SK-N-SH treated with all-trans-retinoic acid at 6 μM for 48 hours (cell line): ENCODE data around the gene GID4.

Source experiments
- ATAC-seq: fragments of 200-7000 bp; cut with Tn5 transposase; 3 replicates; pipeline ENCODE4 v1.9.1; 2020; ENCODE audit warnings: mild to moderate bottlenecking, moderate library complexity
- ARNTL ChIP-seq: fragments of 450-650 bp; formaldehyde crosslinking; IDR thresholded peaks from 2 replicates; pipeline ENCODE4 v1.5.0; 2020; ENCODE audit warnings: low read depth, mild to moderate bottlenecking, moderate library complexity, borderline replicate concordance
- BACH2 ChIP-seq: fragments of 250-450 bp; sonication (Bioruptor Pico); IDR thresholded peaks from 2 replicates; pipeline ENCODE4 v1.9.0; 2021; ENCODE audit warnings: mild to moderate bottlenecking, borderline replicate concordance
- CSDC2 ChIP-seq: fragments of 250-450 bp; sonication (Bioruptor Pico); IDR thresholded peaks from 2 replicates; pipeline ENCODE4 v1.5.0; 2020; ENCODE audit warnings: mild to moderate bottlenecking, moderate library complexity
- CSRNP3 ChIP-seq: fragments of 250-450 bp; sonication (Bioruptor Pico); IDR thresholded peaks from 2 replicates; pipeline ENCODE4 v1.5.1; 2021; ENCODE audit warnings: mild to moderate bottlenecking, moderate library complexity
- ESRRG ChIP-seq: fragments of 250-450 bp; sonication (Bioruptor Pico); IDR thresholded peaks from 2 replicates; pipeline ENCODE4 v1.6.1; 2021; ENCODE audit warnings: mild to moderate bottlenecking
- OSR1 ChIP-seq: fragments of 250-450 bp; sonication (Bioruptor Pico); IDR thresholded peaks from 2 replicates; pipeline ENCODE4 v1.8.0; 2022; ENCODE audit warnings: moderate library complexity, mild to moderate bottlenecking, inconsistent platforms
- TCF4 ChIP-seq: fragments of 250-450 bp; sonication (Bioruptor Pico); IDR thresholded peaks from 2 replicates; pipeline ENCODE4 v1.8.0; 2021; ENCODE audit warnings: mild to moderate bottlenecking, moderate library complexity, borderline replicate concordance
- TSHZ2 ChIP-seq: fragments of 250-450 bp; sonication (Bioruptor Pico); IDR thresholded peaks from 2 replicates; pipeline ENCODE4 v1.5.0; 2020; ENCODE audit warnings: mild to moderate bottlenecking, moderate library complexity
- ZC3H10 ChIP-seq: fragments of 250-450 bp; sonication (Bioruptor Pico); IDR thresholded peaks from 2 replicates; pipeline ENCODE4 v1.5.1; 2021; ENCODE audit warnings: mild to moderate bottlenecking, moderate library complexity
- ZFP3 ChIP-seq: fragments of 250-450 bp; sonication (Bioruptor Pico); IDR thresholded peaks from 2 replicates; pipeline ENCODE4 v1.5.0; 2020; ENCODE audit warnings: mild to moderate bottlenecking, moderate library complexity
- ZFP30 ChIP-seq: fragments of 450-650 bp; formaldehyde crosslinking; IDR thresholded peaks from 2 replicates; pipeline ENCODE4 v1.5.0; 2022; ENCODE audit warnings: mild to moderate bottlenecking, moderate library complexity
- ZNF565 ChIP-seq: fragments of 450-650 bp; formaldehyde crosslinking; conservative IDR thresholded peaks from 2 replicates; pipeline ENCODE4 v1.5.0; 2020; ENCODE audit warnings: low read depth, mild to moderate bottlenecking, moderate library complexity
- ZNF70 ChIP-seq: fragments of 450-650 bp; formaldehyde crosslinking; IDR thresholded peaks from 2 replicates; pipeline ENCODE4 v1.5.0; 2020; ENCODE audit warnings: mild to moderate bottlenecking, moderate library complexity
- TF ChIP-seq, protein P1 (sequence below): fragments of 250-450 bp; sonication (Bioruptor Pico); IDR thresholded peaks from 2 replicates; pipeline ENCODE4 v1.8.0; 2021; ENCODE audit warnings: low read depth, mild to moderate bottlenecking, moderate library complexity, borderline replicate concordance
- TF ChIP-seq, protein P2 (sequence below): fragments of 250-450 bp; sonication (Bioruptor Pico); IDR thresholded peaks from 2 replicates; pipeline ENCODE4 v1.8.0; 2020; ENCODE audit warnings: mild to moderate bottlenecking, moderate library complexity, borderline replicate concordance
- TF ChIP-seq, protein P3 (sequence below): fragments of 250-450 bp; sonication (Bioruptor Pico); IDR thresholded peaks from 2 replicates; pipeline ENCODE4 v1.5.1; 2020; ENCODE audit warnings: low read depth, mild to moderate bottlenecking, moderate library complexity

Gene GID4

DNA sequence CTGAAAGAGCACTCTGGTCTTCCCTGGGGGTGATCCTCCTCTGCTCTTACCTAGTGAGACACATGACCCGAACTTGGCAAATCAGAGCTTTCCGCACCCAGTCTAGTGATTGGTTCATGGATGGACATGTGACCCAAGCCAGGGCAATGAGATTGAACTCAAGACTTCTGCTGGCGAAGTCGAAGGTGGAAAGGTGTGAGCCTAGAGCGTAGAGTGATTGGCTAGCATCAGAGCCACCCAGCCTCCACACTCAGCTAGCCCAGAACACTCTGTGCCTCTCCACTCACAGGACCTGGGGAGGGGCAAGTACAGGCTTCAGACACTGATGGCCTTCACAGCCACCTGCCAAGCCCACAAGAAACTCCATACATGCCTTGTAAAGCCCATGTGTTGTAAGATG, 17.8 kb upstream of the GID4 start (continued):
- TF ChIP-seq, protein P1, sequence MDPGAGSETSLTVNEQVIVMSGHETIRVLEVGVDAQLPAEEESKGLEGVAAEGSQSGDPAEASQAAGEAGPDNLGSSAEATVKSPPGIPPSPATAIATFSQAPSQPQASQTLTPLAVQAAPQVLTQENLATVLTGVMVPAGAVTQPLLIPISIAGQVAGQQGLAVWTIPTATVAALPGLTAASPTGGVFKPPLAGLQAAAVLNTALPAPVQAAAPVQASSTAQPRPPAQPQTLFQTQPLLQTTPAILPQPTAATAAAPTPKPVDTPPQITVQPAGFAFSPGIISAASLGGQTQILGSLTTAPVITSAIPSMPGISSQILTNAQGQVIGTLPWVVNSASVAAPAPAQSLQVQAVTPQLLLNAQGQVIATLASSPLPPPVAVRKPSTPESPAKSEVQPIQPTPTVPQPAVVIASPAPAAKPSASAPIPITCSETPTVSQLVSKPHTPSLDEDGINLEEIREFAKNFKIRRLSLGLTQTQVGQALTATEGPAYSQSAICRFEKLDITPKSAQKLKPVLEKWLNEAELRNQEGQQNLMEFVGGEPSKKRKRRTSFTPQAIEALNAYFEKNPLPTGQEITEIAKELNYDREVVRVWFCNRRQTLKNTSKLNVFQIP, result no peak

- TF ChIP-seq, protein P2, sequence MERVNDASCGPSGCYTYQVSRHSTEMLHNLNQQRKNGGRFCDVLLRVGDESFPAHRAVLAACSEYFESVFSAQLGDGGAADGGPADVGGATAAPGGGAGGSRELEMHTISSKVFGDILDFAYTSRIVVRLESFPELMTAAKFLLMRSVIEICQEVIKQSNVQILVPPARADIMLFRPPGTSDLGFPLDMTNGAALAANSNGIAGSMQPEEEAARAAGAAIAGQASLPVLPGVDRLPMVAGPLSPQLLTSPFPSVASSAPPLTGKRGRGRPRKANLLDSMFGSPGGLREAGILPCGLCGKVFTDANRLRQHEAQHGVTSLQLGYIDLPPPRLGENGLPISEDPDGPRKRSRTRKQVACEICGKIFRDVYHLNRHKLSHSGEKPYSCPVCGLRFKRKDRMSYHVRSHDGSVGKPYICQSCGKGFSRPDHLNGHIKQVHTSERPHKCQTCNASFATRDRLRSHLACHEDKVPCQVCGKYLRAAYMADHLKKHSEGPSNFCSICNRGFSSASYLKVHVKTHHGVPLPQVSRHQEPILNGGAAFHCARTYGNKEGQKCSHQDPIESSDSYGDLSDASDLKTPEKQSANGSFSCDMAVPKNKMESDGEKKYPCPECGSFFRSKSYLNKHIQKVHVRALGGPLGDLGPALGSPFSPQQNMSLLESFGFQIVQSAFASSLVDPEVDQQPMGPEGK (CRISPR knock-in tag), result no peak
- TF ChIP-seq ZFP30 (no peak), CSRNP3 (CRISPR knock-in tag) (no peak), TSHZ2 (CRISPR knock-in tag) (no peak), CSDC2 (no peak), TCF4 (CRISPR knock-in tag) (no peak), ZNF565 (no peak)
- TF ChIP-seq, protein P3, sequence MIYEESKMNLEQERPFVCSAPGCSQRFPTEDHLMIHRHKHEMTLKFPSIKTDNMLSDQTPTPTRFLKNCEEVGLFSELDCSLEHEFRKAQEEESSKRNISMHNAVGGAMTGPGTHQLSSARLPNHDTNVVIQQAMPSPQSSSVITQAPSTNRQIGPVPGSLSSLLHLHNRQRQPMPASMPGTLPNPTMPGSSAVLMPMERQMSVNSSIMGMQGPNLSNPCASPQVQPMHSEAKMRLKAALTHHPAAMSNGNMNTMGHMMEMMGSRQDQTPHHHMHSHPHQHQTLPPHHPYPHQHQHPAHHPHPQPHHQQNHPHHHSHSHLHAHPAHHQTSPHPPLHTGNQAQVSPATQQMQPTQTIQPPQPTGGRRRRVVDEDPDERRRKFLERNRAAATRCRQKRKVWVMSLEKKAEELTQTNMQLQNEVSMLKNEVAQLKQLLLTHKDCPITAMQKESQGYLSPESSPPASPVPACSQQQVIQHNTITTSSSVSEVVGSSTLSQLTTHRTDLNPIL (CRISPR knock-in tag), result no peak
- TF ChIP-seq, protein P1, result no peak
- ATAC-seq, result peak; percentile 28; the same call in 2 of the 3 replicates
Measured at GRCh38 chr17:18025241-18025944, 13.8 kb upstream of the GID4 start.

GRCh38 chr17:18025945-18026776, 13.0 kb upstream of the GID4 start:
- peak; percentile 91 for ATAC-seq

More at GRCh38 chr17:18025945-18026776, 13.0 kb upstream of the GID4 start:
- TF ChIP-seq ZFP30 (no peak), ZNF70 (CRISPR knock-in tag) (no peak), ZFP3 (CRISPR knock-in tag) (no peak), ESRRG (CRISPR knock-in tag) (no peak), ARNTL (CRISPR knock-in tag) (no peak), BACH2 (CRISPR knock-in tag) (no peak), OSR1 (no peak), TCF4 (CRISPR knock-in tag) (no peak), ZC3H10 (CRISPR knock-in tag) (no peak), CSDC2 (no peak)
- TF ChIP-seq, protein P3 (CRISPR knock-in tag), result no peak
- TF ChIP-seq, protein P2 (CRISPR knock-in tag), result no peak
